SK-N-SH (cell line): Measurements from ENCODE around the gene TSC1. TPM values are rescaled to one million over a fixed set of nuclear protein-coding genes. Genes with fewer than 3 reads are reported as not detected.

Experiments used
- CTCF ChIA-PET: fragments of 300-600, 350-600 bp; formaldehyde crosslinking; extraction: SDS; loops from one replicate; lab custom pipeline; 2021; lab: Yijun Ruan, JAX
- POLR2A ChIA-PET: fragments of 350-600 bp; sonication (Branson Sonifier 250); formaldehyde crosslinking; extraction: SDS; loops from one replicate; lab custom pipeline; 2020; ENCODE audit warnings: antibody characterized with exemption, inconsistent platforms; lab: Yijun Ruan, JAX
- DNase-seq: peaks from one replicate; pipeline ENCODE4 v3.0.0; 2012
- H2AFZ ChIP-seq: fragments of 200-600 bp; sonication (generic); 2 replicates; pipeline ENCODE4 v1.8.1; 2016; ENCODE audit warnings: antibody characterized with exemption, mild to moderate bottlenecking, low read depth
- H3F3A ChIP-seq: fragments of 200-600 bp; sonication (generic); replicated peaks from 2 replicates; pipeline ENCODE3; 2016; ENCODE audit warnings: antibody characterized with exemption, mild to moderate bottlenecking; ENCODE audit not compliant: insufficient read depth
- H3K27ac ChIP-seq, 2 experiments: fragments of 200-500 bp in 1 of 2; fragments of 200-600 bp in 1 of 2; sonication (Bioruptor generic) in 1 of 2; sonication (generic), shearing (Covaris generic) in 1 of 2; 2 replicates each; pipeline versions ENCODE4 v1.5.1 to v1.6.1; 2014 to 2016; ENCODE audit warnings: low read depth in 2 of 2, inconsistent platforms in 1 of 2, low read length in 1 of 2, mild to moderate bottlenecking in 1 of 2, mixed read lengths in 1 of 2
- H3K27me3 ChIP-seq: fragments of 200-600 bp; sonication (generic), shearing (Covaris generic); 2 replicates; pipeline ENCODE4 v1.6.1; 2016; ENCODE audit warnings: mixed run types; ENCODE audit not compliant: insufficient read depth
- H3K36me3 ChIP-seq, 2 experiments: fragments of 200-500 bp in 1 of 2; fragments of 200-600 bp in 1 of 2; sonication (Bioruptor generic) in 1 of 2; sonication (generic) in 1 of 2; replicated peaks in 1 of 2; 2 replicates each; pipeline versions ENCODE3 to v1.5.1; 2014 to 2016; ENCODE audit warnings: low read length in 1 of 2, mild to moderate bottlenecking in 1 of 2; ENCODE audit not compliant: insufficient read depth in 2 of 2, control insufficient read depth in 1 of 2
- H3K4me1 ChIP-seq, 2 experiments: fragments of 200-500 bp in 1 of 2; fragments of 200-600 bp in 1 of 2; sonication (Bioruptor generic) in 1 of 2; sonication (generic), shearing (Covaris generic) in 1 of 2; 2 replicates each; pipeline versions ENCODE4 v1.5.1 to v1.6.1; 2014 to 2016; ENCODE audit warnings: low read depth in 1 of 2, low read length in 1 of 2, mixed run types in 1 of 2; ENCODE audit not compliant: insufficient read depth in 2 of 2, control insufficient read depth in 1 of 2
- H3K4me2 ChIP-seq: fragments of 200-600 bp; sonication (generic), shearing (Covaris generic); 2 replicates; pipeline ENCODE4 v1.6.1; 2017; ENCODE audit warnings: mixed run types
- H3K4me3 ChIP-seq, 2 experiments: fragments of 200-500 bp in 1 of 2; fragments of 200-600 bp in 1 of 2; sonication (Bioruptor generic) in 1 of 2; sonication (generic), shearing (Covaris generic) in 1 of 2; 2 replicates each; pipeline versions ENCODE4 v1.5.1 to v1.8.1; 2014 to 2016; ENCODE audit warnings: low read depth in 2 of 2, inconsistent platforms in 1 of 2, low read length in 1 of 2, mild to moderate bottlenecking in 1 of 2, mixed read lengths in 1 of 2, moderate library complexity in 1 of 2
- H3K79me2 ChIP-seq: fragments of 200-600 bp; sonication (generic); 2 replicates; pipeline ENCODE4 v1.8.1; 2017; ENCODE audit warnings: mild to moderate bottlenecking; ENCODE audit not compliant: insufficient read depth
- H3K9ac ChIP-seq: fragments of 200-600 bp; sonication (generic); 2 replicates; pipeline ENCODE4 v1.6.1; 2017; ENCODE audit warnings: mixed run types
- H3K9me2 ChIP-seq: fragments of 200-600 bp; sonication (generic); 2 replicates; pipeline ENCODE4 v1.6.1; 2017; ENCODE audit warnings: mixed run types
- H3K9me3 ChIP-seq: fragments of 200-600 bp; sonication (generic); 2 replicates; pipeline ENCODE4 v1.6.1; 2017; ENCODE audit warnings: mixed run types, mild to moderate bottlenecking, moderate library complexity
- H4K20me1 ChIP-seq: fragments of 200-600 bp; sonication (generic); 2 replicates; pipeline ENCODE4 v1.6.1; 2017; ENCODE audit warnings: mild to moderate bottlenecking, mixed run types; ENCODE audit not compliant: insufficient read depth
- CHD2 ChIP-seq: fragments of 150-350 bp; IDR thresholded peaks from 2 replicates; pipeline ENCODE4 v1.6.1; 2018; ENCODE audit warnings: low read length; ENCODE audit not compliant: partially characterized antibody
- ELF1 ChIP-seq: IDR thresholded peaks from 2 replicates; pipeline ENCODE4 v1.4.0; 2012
- EP300 ChIP-seq, 2 experiments: IDR thresholded peaks; 2 replicates each; pipeline versions ENCODE4 v1.4.0 to v1.6.1; 2012; ENCODE audit warnings: borderline replicate concordance in 1 of 2, low read depth in 1 of 2, low read length in 1 of 2
- EZH2phosphoT487 ChIP-seq: fragments of 200-600 bp; sonication (generic); IDR thresholded peaks from 2 replicates; pipeline ENCODE4 v1.6.1; 2017; ENCODE audit warnings: low read depth, mixed run types, mild to moderate bottlenecking, antibody characterized with exemption, moderate library complexity, borderline replicate concordance
- FOXJ3 ChIP-seq: sonication (generic); formaldehyde crosslinking; IDR thresholded peaks from 2 replicates; pipeline ENCODE4 v1.5.1; 2020; ENCODE audit warnings: mild to moderate bottlenecking, missing genetic modification reagents
- FOXM1 ChIP-seq: IDR thresholded peaks from 2 replicates; pipeline ENCODE4 v1.4.0; 2012; ENCODE audit warnings: low read depth, mild to moderate bottlenecking
- GABPA ChIP-seq: IDR thresholded peaks from 2 replicates; pipeline ENCODE4 v1.4.0; 2012; ENCODE audit warnings: low read depth, mild to moderate bottlenecking
- GATA2 ChIP-seq: sonication (generic); formaldehyde crosslinking; IDR thresholded peaks from 2 replicates; pipeline ENCODE4 v1.5.0; 2020; ENCODE audit warnings: mild to moderate bottlenecking, missing genetic modification reagents
- JUND ChIP-seq: IDR thresholded peaks from 2 replicates; pipeline ENCODE4 v1.4.0; 2012
- MEF2A ChIP-seq: IDR thresholded peaks from 2 replicates; pipeline ENCODE4 v1.4.0; 2012; ENCODE audit warnings: low read depth, borderline replicate concordance
- RAD21 ChIP-seq: IDR thresholded peaks from 2 replicates; pipeline ENCODE4 v1.6.1; 2012; ENCODE audit warnings: mild to moderate bottlenecking, low read length
- RXRA ChIP-seq: IDR thresholded peaks from 2 replicates; pipeline ENCODE4 v1.4.0; 2012; ENCODE audit warnings: low read depth, mild to moderate bottlenecking, borderline replicate concordance
- SIN3A ChIP-seq: IDR thresholded peaks from 2 replicates; pipeline ENCODE4 v1.6.1; 2012; ENCODE audit warnings: low read depth, mild to moderate bottlenecking, low read length, moderate library complexity, borderline replicate concordance
- SMC3 ChIP-seq: IDR thresholded peaks from 2 replicates; pipeline ENCODE4 v1.6.1; 2012; ENCODE audit warnings: low read depth, low read length, improper control_type of control experiment
- TAF1 ChIP-seq: IDR thresholded peaks from 2 replicates; pipeline ENCODE4 v1.6.1; 2012; ENCODE audit warnings: low read depth, mild to moderate bottlenecking, low read length, moderate library complexity, borderline replicate concordance
- TCF12 ChIP-seq: IDR thresholded peaks from 2 replicates; pipeline ENCODE4 v1.4.0; 2012
- WGBS: methylation state at CpG from one replicate; pipeline ENCODE4 v1.1.6; 2017; ENCODE audit warnings: low lambda C conversion rate; 5-methylcytosine and 5-hydroxymethylcytosine counted together
- polyA plus RNA-seq, 3 experiments: library from polyadenylated mRNA; depleted of rRNA; stranded (reverse); fragments of >200 nt; gene quantifications; 2 replicates each; pipeline ENCODE4 v1.2.3, GENCODE V29; 2012
- TF ChIP-seq, protein P1 (sequence below): IDR thresholded peaks from 2 replicates; pipeline ENCODE4 v1.6.1; 2012; ENCODE audit warnings: mild to moderate bottlenecking, low read depth, low read length, moderate library complexity
- TF ChIP-seq, protein P2 (sequence below): IDR thresholded peaks from 2 replicates; pipeline ENCODE4 v1.4.0; 2012; ENCODE audit warnings: low read depth

Gene TSC1
- polyA plus RNA-seq, 1 of the 3 experiments (the other 2 are of a cell fraction): 18.3 TPM

GRCh38 chr9:132965478-132965877 lies 21.1 kb upstream of the TSC1 start:
- no peaks in the 10 kb centered on the region for H3K36me3 ChIP-seq
- ChIA-PET CTCF (no interaction called here), POLR2A (no interaction called here)
- no peak overlapping the region for H3K9ac ChIP-seq
- H3K79me2 ChIP-seq: no peaks in the 10 kb centered on the region
- no peaks in the 10 kb centered on the region for H3K9me2 ChIP-seq
- no peak overlapping the region for H2AFZ ChIP-seq
- H3K4me3 ChIP-seq: no peak overlapping the region
- H3K4me2 ChIP-seq: no peak overlapping the region
- 65% methylated on average over 8 of the region's 9 CpGs for WGBS
- peaks cover 17% of the 10 kb centered on the region; the same call in 1 of the 2 replicates for H3K27me3 ChIP-seq
- H3K9me3 ChIP-seq: no peaks in the 10 kb centered on the region
- no peaks in the 10 kb centered on the region for H3F3A ChIP-seq
- TF ChIP-seq JUND: no peak
- TF ChIP-seq GATA2 (CRISPR knock-in tag): no peak
- no peak for TF ChIP-seq ELF1
- TF ChIP-seq EZH2phosphoT487: no peak
- no peak for TF ChIP-seq TCF12
- TF ChIP-seq FOXJ3 (CRISPR knock-in tag): no peak
- TF ChIP-seq TAF1: no peak
- no peak for TF ChIP-seq CHD2
- TF ChIP-seq, protein P1, sequence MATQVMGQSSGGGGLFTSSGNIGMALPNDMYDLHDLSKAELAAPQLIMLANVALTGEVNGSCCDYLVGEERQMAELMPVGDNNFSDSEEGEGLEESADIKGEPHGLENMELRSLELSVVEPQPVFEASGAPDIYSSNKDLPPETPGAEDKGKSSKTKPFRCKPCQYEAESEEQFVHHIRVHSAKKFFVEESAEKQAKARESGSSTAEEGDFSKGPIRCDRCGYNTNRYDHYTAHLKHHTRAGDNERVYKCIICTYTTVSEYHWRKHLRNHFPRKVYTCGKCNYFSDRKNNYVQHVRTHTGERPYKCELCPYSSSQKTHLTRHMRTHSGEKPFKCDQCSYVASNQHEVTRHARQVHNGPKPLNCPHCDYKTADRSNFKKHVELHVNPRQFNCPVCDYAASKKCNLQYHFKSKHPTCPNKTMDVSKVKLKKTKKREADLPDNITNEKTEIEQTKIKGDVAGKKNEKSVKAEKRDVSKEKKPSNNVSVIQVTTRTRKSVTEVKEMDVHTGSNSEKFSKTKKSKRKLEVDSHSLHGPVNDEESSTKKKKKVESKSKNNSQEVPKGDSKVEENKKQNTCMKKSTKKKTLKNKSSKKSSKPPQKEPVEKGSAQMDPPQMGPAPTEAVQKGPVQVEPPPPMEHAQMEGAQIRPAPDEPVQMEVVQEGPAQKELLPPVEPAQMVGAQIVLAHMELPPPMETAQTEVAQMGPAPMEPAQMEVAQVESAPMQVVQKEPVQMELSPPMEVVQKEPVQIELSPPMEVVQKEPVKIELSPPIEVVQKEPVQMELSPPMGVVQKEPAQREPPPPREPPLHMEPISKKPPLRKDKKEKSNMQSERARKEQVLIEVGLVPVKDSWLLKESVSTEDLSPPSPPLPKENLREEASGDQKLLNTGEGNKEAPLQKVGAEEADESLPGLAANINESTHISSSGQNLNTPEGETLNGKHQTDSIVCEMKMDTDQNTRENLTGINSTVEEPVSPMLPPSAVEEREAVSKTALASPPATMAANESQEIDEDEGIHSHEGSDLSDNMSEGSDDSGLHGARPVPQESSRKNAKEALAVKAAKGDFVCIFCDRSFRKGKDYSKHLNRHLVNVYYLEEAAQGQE: no peak
- TF ChIP-seq FOXM1: no peak
- no peak for TF ChIP-seq SMC3
- no peak for TF ChIP-seq GABPA
- TF ChIP-seq RXRA: no peak
- no peak for TF ChIP-seq RAD21
- TF ChIP-seq, protein P2, sequence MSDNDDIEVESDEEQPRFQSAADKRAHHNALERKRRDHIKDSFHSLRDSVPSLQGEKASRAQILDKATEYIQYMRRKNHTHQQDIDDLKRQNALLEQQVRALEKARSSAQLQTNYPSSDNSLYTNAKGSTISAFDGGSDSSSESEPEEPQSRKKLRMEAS: no peak
- TF ChIP-seq SIN3A: no peak
- TF ChIP-seq MEF2A: no peak
- TF ChIP-seq EP300 (IDR thresholded peaks at IDR 0.05; ENCODE audit: borderline replicate concordance in 1 of 2, low read depth in 1 of 2, low read length in 1 of 2): no peak
- H4K20me1 ChIP-seq: no peaks in the 10 kb centered on the region
- no peak for DNase-seq
- no peak overlapping the region for H3K27ac ChIP-seq
- no peaks in the 10 kb centered on the region for H3K4me1 ChIP-seq
